ENCODE data around the gene EXOC3. TPM values are rescaled to one million over a fixed set of nuclear protein-coding genes. Genes with fewer than 3 reads are reported as not detected.

EXOC3 gene
- total RNA-seq, 3 donors from 2014 or later: 49.8 to 63.7 (median 53.3) TPM

Other genes with a start within 250 kb of the EXOC3 start
- 1 to 10 TPM; 5.0 to 5.6 (median 5.3) TPM for gene CCDC127, start 225.0 kb upstream of the EXOC3 start, total RNA-seq
- gene SDHA, start 224.9 kb upstream of the EXOC3 start, total RNA-seq: 10 to 100 TPM; 71.1 to 80.6 (median 79.5) TPM
- 100 to 1,000 TPM in 1 of 3 donors, 10 to 100 TPM in 2; 77.0 to 102 (median 80.3) TPM for gene PDCD6, start 171.5 kb upstream of the EXOC3 start, total RNA-seq
- under 1 TPM in 2 of 3 donors, not detected in 1; 0.88 to 0.98 TPM for gene AHRR, start 121.5 kb upstream of the EXOC3 start, total RNA-seq
- 1 to 10 TPM; 1.1 to 5.6 (median 2.3) TPM for gene SLC9A3, start 81.3 kb downstream of the EXOC3 start, total RNA-seq
- 10 to 100 TPM in 1 of 3 donors, 1 to 10 TPM in 2; 1.9 to 10.5 (median 4.3) TPM for gene CEP72, start 169.2 kb downstream of the EXOC3 start, total RNA-seq

Data from breast epithelium (tissue), 3 donors.